GM23338 (cell line): Measurements from ENCODE around the gene EVX2. TPM values are rescaled to one million over a fixed set of nuclear protein-coding genes. Genes with fewer than 3 reads are reported as not detected.

ENCODE experiments used
- ATAC-seq: fragments of 200-7000 bp; cut with Tn5 transposase; 3 replicates; pipeline ENCODE4 v1.9.1; 2020
- DNase-seq: peaks from one replicate; pipeline ENCODE4 v3.0.0-alpha.2; 2015; ENCODE audit warnings: low spot score
- H2AFZ ChIP-seq: fragments of 200-600 bp; sonication (generic); 2 replicates; pipeline ENCODE4 v1.8.0; 2016; ENCODE audit warnings: antibody characterized with exemption, mild to moderate bottlenecking, moderate library complexity
- H3F3A ChIP-seq: fragments of 200-600 bp; sonication (generic); replicated peaks from 2 replicates; pipeline ENCODE4 v1.8.0; 2017; ENCODE audit warnings: antibody characterized with exemption, mixed run types, low read depth
- H3K27ac ChIP-seq: fragments of 200-600 bp; sonication (generic); 2 replicates; pipeline ENCODE4 v1.6.1; 2016; ENCODE audit warnings: low read depth
- H3K27me3 ChIP-seq: fragments of 200-600 bp; sonication (generic); 2 replicates; pipeline ENCODE4 v1.8.0; 2016; ENCODE audit warnings: mild to moderate bottlenecking, mixed run types, moderate library complexity; ENCODE audit not compliant: insufficient read depth
- H3K36me3 ChIP-seq: fragments of 200-600 bp; sonication (generic); 2 replicates; pipeline ENCODE4 v1.8.0; 2016; ENCODE audit warnings: mild to moderate bottlenecking; ENCODE audit not compliant: insufficient read depth
- H3K4me1 ChIP-seq: fragments of 200-600 bp; sonication (generic); 2 replicates; pipeline ENCODE4 v1.8.0; 2016; ENCODE audit warnings: mild to moderate bottlenecking, moderate library complexity; ENCODE audit not compliant: insufficient read depth
- H3K4me2 ChIP-seq: fragments of 200-600 bp; sonication (generic); 2 replicates; pipeline ENCODE4 v1.7.1; 2017; ENCODE audit warnings: mixed run types
- H3K4me3 ChIP-seq: fragments of 200-600 bp; sonication (generic); 2 replicates; pipeline ENCODE4 v1.6.1; 2016; ENCODE audit warnings: mixed run types
- H3K79me2 ChIP-seq: fragments of 200-600 bp; sonication (generic); replicated peaks from 2 replicates; pipeline ENCODE4 v1.8.0; 2017; ENCODE audit warnings: mild to moderate bottlenecking; ENCODE audit not compliant: insufficient read depth
- H3K9me2 ChIP-seq: fragments of 200-600 bp; sonication (generic); 2 replicates; pipeline ENCODE4 v1.8.0; 2017; ENCODE audit not compliant: insufficient read depth
- H4K20me1 ChIP-seq: fragments of 200-600 bp; sonication (generic); replicated peaks from 2 replicates; pipeline ENCODE4 v1.8.0; 2017; ENCODE audit warnings: mild to moderate bottlenecking; ENCODE audit not compliant: insufficient read depth
- H3K27ac Mint-ChIP-seq: 2 replicates; pipeline ENCODE4 v1.8.0; 2020; ENCODE audit warnings: inconsistent platforms, mild to moderate bottlenecking, moderate library complexity, mixed read lengths
- H3K27me3 Mint-ChIP-seq: 3 replicates; pipeline ENCODE4 v1.8.0; 2022; ENCODE audit warnings: low read depth, mild to moderate bottlenecking, moderate library complexity, mixed read lengths, inconsistent platforms; ENCODE audit not compliant: insufficient read depth, poor library complexity
- H3K36me3 Mint-ChIP-seq: 3 replicates; pipeline ENCODE4 v1.8.0; 2021; ENCODE audit warnings: low read depth, mild to moderate bottlenecking, inconsistent platforms, moderate library complexity, mixed read lengths
- H3K4me1 Mint-ChIP-seq: 3 replicates; pipeline ENCODE4 v1.8.0; 2020; ENCODE audit warnings: mild to moderate bottlenecking, inconsistent platforms, mixed read lengths
- H3K4me3 Mint-ChIP-seq: 3 replicates; pipeline ENCODE4 v1.8.0; 2021; ENCODE audit warnings: moderate library complexity, mild to moderate bottlenecking, inconsistent platforms, mixed read lengths
- H3K9me3 Mint-ChIP-seq: 3 replicates; pipeline ENCODE4 v1.8.0; 2020; ENCODE audit warnings: moderate library complexity, mild to moderate bottlenecking, inconsistent platforms, mixed read lengths
- EZH2 ChIP-seq: fragments of 200-600 bp; sonication (generic); IDR thresholded peaks from one replicate; pipeline ENCODE4 v1.8.0; 2017; ENCODE audit warnings: antibody characterized with exemption, mild to moderate bottlenecking, low read depth; ENCODE audit not compliant: unreplicated experiment
- EZH2phosphoT487 ChIP-seq: fragments of 200-600 bp; sonication (generic); IDR thresholded peaks from one replicate; pipeline ENCODE4 v1.8.1; 2018; ENCODE audit warnings: antibody characterized with exemption; ENCODE audit not compliant: unreplicated experiment
- JUNB ChIP-seq: IDR thresholded peaks from one replicate; pipeline ENCODE4 v1.6.1; 2016; ENCODE audit warnings: antibody characterized with exemption; ENCODE audit not compliant: unreplicated experiment
- NANOG ChIP-seq: IDR thresholded peaks from 2 replicates; pipeline ENCODE4 v1.6.1; 2016; ENCODE audit warnings: antibody characterized with exemption, borderline replicate concordance
- POLR2AphosphoS5 ChIP-seq: IDR thresholded peaks from 2 replicates; pipeline ENCODE4 v1.6.1; 2016; ENCODE audit warnings: antibody characterized with exemption, low read depth
- ZNF114 ChIP-seq: fragments of 250-450 bp; sonication (Bioruptor Pico); IDR thresholded peaks from 2 replicates; pipeline ENCODE4 v1.5.0; 2020; ENCODE audit warnings: mild to moderate bottlenecking, moderate library complexity
- ZNF331 ChIP-seq: fragments of 250-450 bp; sonication (Bioruptor Pico); IDR thresholded peaks from 2 replicates; pipeline ENCODE4 v1.5.0; 2020; ENCODE audit warnings: low read depth, mild to moderate bottlenecking, moderate library complexity
- polyA plus RNA-seq: library from polyadenylated mRNA; unstranded; fragments of >200 nt; fragmentation: Nextera tagmentation; extraction: Ambion mirVana; gene quantifications from 2 replicates; pipeline ENCODE4 v1.2.1, GENCODE V29; 2016
- total RNA-seq: library from RNA; depleted of rRNA; stranded (reverse); fragments of >200 nt; shearing (Covaris generic); gene quantifications from 2 replicates; pipeline ENCODE4 v1.2.3, GENCODE V29; 2014
- TF ChIP-seq, protein P1 (sequence below): fragments of 250-450 bp; sonication (Bioruptor Pico); IDR thresholded peaks from 2 replicates; pipeline ENCODE4 v1.5.0; 2020; ENCODE audit warnings: mild to moderate bottlenecking, moderate library complexity
- TF ChIP-seq, protein P2 (sequence below): IDR thresholded peaks from 2 replicates; pipeline ENCODE4 v1.6.1; 2016; ENCODE audit warnings: antibody characterized with exemption

The EVX2 gene
- total and polyA plus RNA-seq, 2 experiments from 2014 or later: 0.03 TPM; not detected in 1

DNA sequence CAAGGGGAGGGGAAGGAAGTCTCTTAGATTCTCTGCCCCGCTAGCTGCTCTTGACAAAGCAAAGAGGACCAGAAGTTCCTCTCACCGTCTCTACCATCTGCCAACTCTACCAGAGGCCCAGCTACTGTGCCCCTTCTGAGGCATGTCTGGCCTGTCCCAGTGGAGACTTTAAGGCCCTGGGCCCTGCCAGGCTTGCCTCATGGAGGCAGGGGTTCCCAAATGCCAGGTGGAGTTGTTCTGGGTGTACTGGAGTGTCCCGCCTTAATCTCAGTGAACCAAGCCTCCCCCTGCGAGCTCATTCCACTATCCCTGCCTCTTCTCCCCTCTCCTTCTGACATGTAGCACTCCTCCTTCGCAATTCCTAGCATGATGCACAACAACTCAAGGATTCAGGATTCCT lies 18.1 kb upstream of the EVX2 start (continued):
- TF ChIP-seq EZH2phosphoT487 (no peak), ZNF114 (CRISPR knock-in tag) (no peak), JUNB (no peak), NANOG (no peak)
- TF ChIP-seq, protein P1, sequence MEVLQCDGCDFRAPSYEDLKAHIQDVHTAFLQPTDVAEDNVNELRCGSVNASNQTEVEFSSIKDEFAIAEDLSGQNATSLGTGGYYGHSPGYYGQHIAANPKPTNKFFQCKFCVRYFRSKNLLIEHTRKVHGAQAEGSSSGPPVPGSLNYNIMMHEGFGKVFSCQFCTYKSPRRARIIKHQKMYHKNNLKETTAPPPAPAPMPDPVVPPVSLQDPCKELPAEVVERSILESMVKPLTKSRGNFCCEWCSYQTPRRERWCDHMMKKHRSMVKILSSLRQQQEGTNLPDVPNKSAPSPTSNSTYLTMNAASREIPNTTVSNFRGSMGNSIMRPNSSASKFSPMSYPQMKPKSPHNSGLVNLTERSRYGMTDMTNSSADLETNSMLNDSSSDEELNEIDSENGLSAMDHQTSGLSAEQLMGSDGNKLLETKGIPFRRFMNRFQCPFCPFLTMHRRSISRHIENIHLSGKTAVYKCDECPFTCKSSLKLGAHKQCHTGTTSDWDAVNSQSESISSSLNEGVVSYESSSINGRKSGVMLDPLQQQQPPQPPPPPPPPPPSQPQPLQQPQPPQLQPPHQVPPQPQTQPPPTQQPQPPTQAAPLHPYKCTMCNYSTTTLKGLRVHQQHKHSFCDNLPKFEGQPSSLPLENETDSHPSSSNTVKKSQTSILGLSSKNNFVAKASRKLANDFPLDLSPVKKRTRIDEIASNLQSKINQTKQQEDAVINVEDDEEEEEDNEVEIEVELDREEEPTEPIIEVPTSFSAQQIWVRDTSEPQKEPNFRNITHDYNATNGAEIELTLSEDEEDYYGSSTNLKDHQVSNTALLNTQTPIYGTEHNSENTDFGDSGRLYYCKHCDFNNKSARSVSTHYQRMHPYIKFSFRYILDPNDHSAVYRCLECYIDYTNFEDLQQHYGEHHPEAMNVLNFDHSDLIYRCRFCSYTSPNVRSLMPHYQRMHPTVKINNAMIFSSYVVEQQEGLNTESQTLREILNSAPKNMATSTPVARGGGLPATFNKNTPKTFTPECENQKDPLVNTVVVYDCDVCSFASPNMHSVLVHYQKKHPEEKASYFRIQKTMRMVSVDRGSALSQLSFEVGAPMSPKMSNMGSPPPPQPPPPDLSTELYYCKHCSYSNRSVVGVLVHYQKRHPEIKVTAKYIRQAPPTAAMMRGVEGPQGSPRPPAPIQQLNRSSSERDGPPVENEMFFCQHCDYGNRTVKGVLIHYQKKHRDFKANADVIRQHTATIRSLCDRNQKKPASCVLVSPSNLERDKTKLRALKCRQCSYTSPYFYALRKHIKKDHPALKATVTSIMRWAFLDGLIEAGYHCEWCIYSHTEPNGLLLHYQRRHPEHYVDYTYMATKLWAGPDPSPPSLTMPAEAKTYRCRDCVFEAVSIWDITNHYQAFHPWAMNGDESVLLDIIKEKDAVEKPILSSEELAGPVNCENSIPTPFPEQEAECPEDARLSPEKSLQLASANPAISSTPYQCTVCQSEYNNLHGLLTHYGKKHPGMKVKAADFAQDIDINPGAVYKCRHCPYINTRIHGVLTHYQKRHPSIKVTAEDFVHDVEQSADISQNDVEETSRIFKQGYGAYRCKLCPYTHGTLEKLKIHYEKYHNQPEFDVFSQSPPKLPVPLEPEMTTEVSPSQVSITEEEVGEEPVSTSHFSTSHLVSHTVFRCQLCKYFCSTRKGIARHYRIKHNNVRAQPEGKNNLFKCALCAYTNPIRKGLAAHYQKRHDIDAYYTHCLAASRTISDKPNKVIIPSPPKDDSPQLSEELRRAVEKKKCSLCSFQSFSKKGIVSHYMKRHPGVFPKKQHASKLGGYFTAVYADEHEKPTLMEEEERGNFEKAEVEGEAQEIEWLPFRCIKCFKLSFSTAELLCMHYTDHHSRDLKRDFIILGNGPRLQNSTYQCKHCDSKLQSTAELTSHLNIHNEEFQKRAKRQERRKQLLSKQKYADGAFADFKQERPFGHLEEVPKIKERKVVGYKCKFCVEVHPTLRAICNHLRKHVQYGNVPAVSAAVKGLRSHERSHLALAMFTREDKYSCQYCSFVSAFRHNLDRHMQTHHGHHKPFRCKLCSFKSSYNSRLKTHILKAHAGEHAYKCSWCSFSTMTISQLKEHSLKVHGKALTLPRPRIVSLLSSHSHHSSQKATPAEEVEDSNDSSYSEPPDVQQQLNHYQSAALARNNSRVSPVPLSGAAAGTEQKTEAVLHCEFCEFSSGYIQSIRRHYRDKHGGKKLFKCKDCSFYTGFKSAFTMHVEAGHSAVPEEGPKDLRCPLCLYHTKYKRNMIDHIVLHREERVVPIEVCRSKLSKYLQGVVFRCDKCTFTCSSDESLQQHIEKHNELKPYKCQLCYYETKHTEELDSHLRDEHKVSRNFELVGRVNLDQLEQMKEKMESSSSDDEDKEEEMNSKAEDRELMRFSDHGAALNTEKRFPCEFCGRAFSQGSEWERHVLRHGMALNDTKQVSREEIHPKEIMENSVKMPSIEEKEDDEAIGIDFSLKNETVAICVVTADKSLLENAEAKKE (CRISPR knock-in tag): no peak

- Mint-ChIP-seq H3K4me3 (no peak overlapping the region), H3K27ac (no peak overlapping the region), H3K36me3 (no peaks in the 10 kb centered on the region; the same call in 2 of the 3 replicates), H3K9me3 (peaks cover 3% of the 10 kb centered on the region; the same call in 1 of the 3 replicates), H3K4me1 (peaks cover 49% of the 10 kb centered on the region), H3K27me3 (peaks cover 99% of the 10 kb centered on the region)
- no peak overlapping the region for H2AFZ ChIP-seq
- no peaks in the 10 kb centered on the region for H3K9me2 ChIP-seq
- H3K4me2 ChIP-seq: no peak overlapping the region
- H3K4me3 ChIP-seq: no peak overlapping the region
- H3K36me3 ChIP-seq: no peaks in the 10 kb centered on the region; the same call in 1 of the 2 replicates
- H3K4me1 ChIP-seq: peaks cover 62% of the 10 kb centered on the region
- H3K27ac ChIP-seq: no peak overlapping the region
- no peak for DNase-seq
- no peaks in the 10 kb centered on the region for H3K79me2 ChIP-seq
- H3F3A ChIP-seq: peaks cover 35% of the 10 kb centered on the region
- ATAC-seq: no peak
- peaks cover 94% of the 10 kb centered on the region for H3K27me3 ChIP-seq
- H4K20me1 ChIP-seq: peaks cover 36% of the 10 kb centered on the region
- no peak for TF ChIP-seq ZNF331 (CRISPR knock-in tag)
- TF ChIP-seq, protein P1 (CRISPR knock-in tag): no peak
- no peak for TF ChIP-seq POLR2AphosphoS5
- TF ChIP-seq EZH2: peak; percentile 95
- TF ChIP-seq, protein P2, sequence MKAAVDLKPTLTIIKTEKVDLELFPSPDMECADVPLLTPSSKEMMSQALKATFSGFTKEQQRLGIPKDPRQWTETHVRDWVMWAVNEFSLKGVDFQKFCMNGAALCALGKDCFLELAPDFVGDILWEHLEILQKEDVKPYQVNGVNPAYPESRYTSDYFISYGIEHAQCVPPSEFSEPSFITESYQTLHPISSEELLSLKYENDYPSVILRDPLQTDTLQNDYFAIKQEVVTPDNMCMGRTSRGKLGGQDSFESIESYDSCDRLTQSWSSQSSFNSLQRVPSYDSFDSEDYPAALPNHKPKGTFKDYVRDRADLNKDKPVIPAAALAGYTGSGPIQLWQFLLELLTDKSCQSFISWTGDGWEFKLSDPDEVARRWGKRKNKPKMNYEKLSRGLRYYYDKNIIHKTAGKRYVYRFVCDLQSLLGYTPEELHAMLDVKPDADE: no peak
- TF ChIP-seq EZH2phosphoT487: no peak
These were observed 17.6 kb upstream of the EVX2 start for GRCh38 chr2:176101216-176101830.
